ENCODE measurements around the gene LRMDA.

Gene LRMDA

DNA sequence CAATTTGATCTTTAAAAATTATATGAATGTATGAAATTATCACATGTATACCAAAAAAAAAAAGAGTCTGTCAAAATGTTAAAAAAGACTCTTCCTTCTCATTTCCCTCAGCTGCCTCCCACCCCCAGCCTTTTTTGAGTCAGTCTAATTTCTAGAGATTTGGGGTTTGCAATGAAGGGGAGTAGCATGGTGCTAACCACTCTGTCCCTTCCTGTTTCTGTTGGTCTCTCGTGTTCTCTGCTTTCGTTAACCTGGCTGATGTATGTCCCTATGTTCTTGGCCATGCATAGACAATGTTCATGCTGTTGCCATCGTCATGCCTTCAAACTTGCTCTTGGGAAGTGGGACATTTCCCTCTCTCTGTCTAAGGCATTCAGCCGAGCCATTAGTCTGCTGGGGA lies 474.1 kb downstream of the LRMDA start:
- TF ChIP-seq, protein P1, sequence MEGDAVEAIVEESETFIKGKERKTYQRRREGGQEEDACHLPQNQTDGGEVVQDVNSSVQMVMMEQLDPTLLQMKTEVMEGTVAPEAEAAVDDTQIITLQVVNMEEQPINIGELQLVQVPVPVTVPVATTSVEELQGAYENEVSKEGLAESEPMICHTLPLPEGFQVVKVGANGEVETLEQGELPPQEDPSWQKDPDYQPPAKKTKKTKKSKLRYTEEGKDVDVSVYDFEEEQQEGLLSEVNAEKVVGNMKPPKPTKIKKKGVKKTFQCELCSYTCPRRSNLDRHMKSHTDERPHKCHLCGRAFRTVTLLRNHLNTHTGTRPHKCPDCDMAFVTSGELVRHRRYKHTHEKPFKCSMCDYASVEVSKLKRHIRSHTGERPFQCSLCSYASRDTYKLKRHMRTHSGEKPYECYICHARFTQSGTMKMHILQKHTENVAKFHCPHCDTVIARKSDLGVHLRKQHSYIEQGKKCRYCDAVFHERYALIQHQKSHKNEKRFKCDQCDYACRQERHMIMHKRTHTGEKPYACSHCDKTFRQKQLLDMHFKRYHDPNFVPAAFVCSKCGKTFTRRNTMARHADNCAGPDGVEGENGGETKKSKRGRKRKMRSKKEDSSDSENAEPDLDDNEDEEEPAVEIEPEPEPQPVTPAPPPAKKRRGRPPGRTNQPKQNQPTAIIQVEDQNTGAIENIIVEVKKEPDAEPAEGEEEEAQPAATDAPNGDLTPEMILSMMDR (conservative IDR thresholded peaks at IDR 0.05; ENCODE audit: low read depth, low read length): no peak
- H4K20me1 ChIP-seq (ENCODE audit: insufficient read depth): no peaks in the 10 kb centered on the region
- no peaks in the 10 kb centered on the region for H3K27me3 ChIP-seq (ENCODE audit: insufficient read depth, low read depth)
- no peak overlapping the region for H2AFZ ChIP-seq (ENCODE audit: low read depth)
- no peak overlapping the region for H3K4me3 ChIP-seq (IDR thresholded peaks at IDR 0.05; ENCODE audit: insufficient read depth, low read depth, low read length)
- no peak overlapping the region for H3K9ac ChIP-seq
- no peaks in the 10 kb centered on the region for H3K36me3 ChIP-seq (ENCODE audit: insufficient read depth)
- H3K4me2 ChIP-seq: no peak overlapping the region
- no peak overlapping the region for H3K27ac ChIP-seq
- no peaks in the 10 kb centered on the region for H3K4me1 ChIP-seq (ENCODE audit: low read depth, poor library complexity, severe bottlenecking)
- no peaks in the 10 kb centered on the region for H3K79me2 ChIP-seq (ENCODE audit: insufficient read depth, low read depth)

DNA sequence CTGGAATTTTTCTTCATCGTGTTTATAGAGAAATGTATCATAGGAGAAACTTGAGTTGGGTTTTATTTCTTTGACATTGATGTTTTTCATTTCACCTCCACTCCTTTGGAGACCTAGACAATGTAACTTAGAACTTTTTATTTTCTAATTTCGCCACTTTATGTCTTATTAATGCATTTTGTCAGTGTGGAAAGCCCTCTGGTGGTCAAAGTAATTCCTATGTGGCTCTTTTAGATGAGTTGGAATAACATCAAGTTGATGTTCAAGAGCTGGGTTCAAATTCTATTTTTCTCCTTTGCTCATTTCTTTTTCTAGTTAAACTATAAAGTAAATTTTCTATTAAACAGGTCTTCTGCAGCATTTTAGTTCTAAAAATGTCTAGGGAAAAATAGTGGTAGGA lies 478.6 kb downstream of the LRMDA start:
- H2AFZ ChIP-seq (ENCODE audit: low read depth): no peak overlapping the region
- no peaks in the 10 kb centered on the region for H3K36me3 ChIP-seq (ENCODE audit: insufficient read depth)
- no peak overlapping the region for H3K4me3 ChIP-seq (IDR thresholded peaks at IDR 0.05; ENCODE audit: insufficient read depth, low read depth, low read length)
- no peak overlapping the region for H3K27ac ChIP-seq
- H3K9ac ChIP-seq: no peak overlapping the region
- no peaks in the 10 kb centered on the region for H4K20me1 ChIP-seq (ENCODE audit: insufficient read depth)
- H3K4me2 ChIP-seq: no peak overlapping the region
- H3K4me1 ChIP-seq (ENCODE audit: low read depth, poor library complexity, severe bottlenecking): no peaks in the 10 kb centered on the region
- TF ChIP-seq, protein P1 (conservative IDR thresholded peaks at IDR 0.05; ENCODE audit: low read depth, low read length): peak; percentile 48
- H3K27me3 ChIP-seq (ENCODE audit: insufficient read depth, low read depth): no peaks in the 10 kb centered on the region
- no peaks in the 10 kb centered on the region for H3K79me2 ChIP-seq (ENCODE audit: insufficient read depth, low read depth)

DNA sequence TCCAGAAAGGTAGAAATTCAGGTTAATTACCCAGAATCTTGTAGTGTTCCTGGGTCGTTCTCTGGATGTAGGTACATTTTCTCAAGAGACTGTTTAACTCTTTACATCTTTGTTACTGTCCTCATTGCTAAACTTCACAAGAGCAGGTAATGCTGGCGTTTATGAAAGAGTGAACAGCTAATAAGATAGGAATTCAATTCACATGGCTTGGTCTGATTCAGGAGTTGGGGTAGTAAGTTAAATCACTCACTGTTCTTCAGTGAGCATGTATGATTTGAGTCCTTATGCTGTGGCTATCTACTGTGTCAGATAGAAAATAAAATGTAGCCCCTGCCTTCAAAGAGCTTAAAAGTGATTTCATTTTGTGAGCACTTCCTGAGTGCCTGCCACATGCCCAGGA lies 480.0 kb downstream of the LRMDA start:
- no peak overlapping the region for H2AFZ ChIP-seq (ENCODE audit: low read depth)
- no peaks in the 10 kb centered on the region for H3K4me1 ChIP-seq (ENCODE audit: low read depth, poor library complexity, severe bottlenecking)
- no peak overlapping the region for H3K9ac ChIP-seq
- H3K4me3 ChIP-seq (IDR thresholded peaks at IDR 0.05; ENCODE audit: insufficient read depth, low read depth, low read length): no peak overlapping the region
- no peak overlapping the region for H3K27ac ChIP-seq
- no peaks in the 10 kb centered on the region for H3K36me3 ChIP-seq (ENCODE audit: insufficient read depth)
- H3K27me3 ChIP-seq (ENCODE audit: insufficient read depth, low read depth): no peaks in the 10 kb centered on the region
- TF ChIP-seq, protein P1 (conservative IDR thresholded peaks at IDR 0.05; ENCODE audit: low read depth, low read length): no peak
- H3K79me2 ChIP-seq (ENCODE audit: insufficient read depth, low read depth): no peaks in the 10 kb centered on the region
- no peak overlapping the region for H3K4me2 ChIP-seq
- no peaks in the 10 kb centered on the region for H4K20me1 ChIP-seq (ENCODE audit: insufficient read depth)

DNA sequence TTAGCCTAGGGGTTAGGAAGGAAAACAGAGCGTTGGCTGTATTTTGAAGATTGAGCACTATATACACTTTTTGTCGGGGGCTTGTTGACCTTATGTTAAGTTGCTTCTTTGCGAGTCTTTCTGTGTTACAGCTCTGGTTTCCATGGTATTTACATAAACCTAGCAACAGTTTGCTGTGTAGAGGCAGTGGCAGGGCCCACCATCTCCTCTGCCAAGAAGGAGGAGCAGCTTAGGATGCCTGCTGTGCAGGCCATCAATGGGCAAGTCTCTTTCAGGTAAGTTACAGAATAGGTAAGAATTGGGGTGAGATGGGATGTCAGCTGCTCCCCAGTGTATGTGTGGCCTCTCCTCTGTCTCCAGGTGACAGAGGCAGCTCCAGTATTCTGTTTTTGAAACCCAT lies 485.5 kb downstream of the LRMDA start:
- Histone ChIP-seq H3K4me2 (no peak overlapping the region), H3K27ac (no peak overlapping the region), H3K9ac (no peak overlapping the region), H3K27me3 (ENCODE audit: insufficient read depth, low read depth) (no peaks in the 10 kb centered on the region), H3K79me2 (ENCODE audit: insufficient read depth, low read depth) (no peaks in the 10 kb centered on the region), H3K36me3 (ENCODE audit: insufficient read depth) (no peaks in the 10 kb centered on the region), H3K4me1 (ENCODE audit: low read depth, poor library complexity, severe bottlenecking) (no peaks in the 10 kb centered on the region), H2AFZ (ENCODE audit: low read depth) (no peak overlapping the region), H4K20me1 (ENCODE audit: insufficient read depth) (no peaks in the 10 kb centered on the region), H3K4me3 (IDR thresholded peaks at IDR 0.05; ENCODE audit: insufficient read depth, low read depth, low read length) (no peak overlapping the region)
- TF ChIP-seq, protein P1 (conservative IDR thresholded peaks at IDR 0.05; ENCODE audit: low read depth, low read length): no peak
